Measurements from ENCODE around the gene SELENOV.

DNA sequence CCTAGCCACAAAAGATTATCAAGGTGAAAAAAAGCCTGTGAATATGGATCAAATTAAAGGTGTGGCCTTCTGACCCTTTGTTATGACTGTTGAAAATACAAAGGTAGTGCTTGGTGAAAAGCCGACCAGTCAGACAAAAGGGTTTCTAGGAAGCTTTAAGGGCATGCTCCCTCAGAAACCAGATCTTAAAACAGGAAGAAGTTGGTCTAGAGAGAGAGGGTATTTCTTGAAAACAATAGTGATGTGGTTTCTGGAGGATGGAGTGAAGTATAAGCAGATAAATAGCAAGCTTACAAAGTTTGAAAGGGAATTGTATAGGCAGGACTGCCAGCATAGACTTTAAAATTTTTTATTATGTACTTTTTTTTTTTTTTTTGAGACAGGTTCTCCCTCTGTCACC is 30.0 kb downstream of the SELENOV start:
- TF ChIP-seq, protein P1, sequence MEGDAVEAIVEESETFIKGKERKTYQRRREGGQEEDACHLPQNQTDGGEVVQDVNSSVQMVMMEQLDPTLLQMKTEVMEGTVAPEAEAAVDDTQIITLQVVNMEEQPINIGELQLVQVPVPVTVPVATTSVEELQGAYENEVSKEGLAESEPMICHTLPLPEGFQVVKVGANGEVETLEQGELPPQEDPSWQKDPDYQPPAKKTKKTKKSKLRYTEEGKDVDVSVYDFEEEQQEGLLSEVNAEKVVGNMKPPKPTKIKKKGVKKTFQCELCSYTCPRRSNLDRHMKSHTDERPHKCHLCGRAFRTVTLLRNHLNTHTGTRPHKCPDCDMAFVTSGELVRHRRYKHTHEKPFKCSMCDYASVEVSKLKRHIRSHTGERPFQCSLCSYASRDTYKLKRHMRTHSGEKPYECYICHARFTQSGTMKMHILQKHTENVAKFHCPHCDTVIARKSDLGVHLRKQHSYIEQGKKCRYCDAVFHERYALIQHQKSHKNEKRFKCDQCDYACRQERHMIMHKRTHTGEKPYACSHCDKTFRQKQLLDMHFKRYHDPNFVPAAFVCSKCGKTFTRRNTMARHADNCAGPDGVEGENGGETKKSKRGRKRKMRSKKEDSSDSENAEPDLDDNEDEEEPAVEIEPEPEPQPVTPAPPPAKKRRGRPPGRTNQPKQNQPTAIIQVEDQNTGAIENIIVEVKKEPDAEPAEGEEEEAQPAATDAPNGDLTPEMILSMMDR (IDR thresholded peaks at IDR 0.05 in 4 of 5, conservative IDR thresholded peaks at IDR 0.05 in 1 of 5) = no peak
- no peak for TF ChIP-seq POLR2A (IDR thresholded peaks at IDR 0.05)
